ENCODE data around the gene FHL3.

Gene FHL3

DNA sequence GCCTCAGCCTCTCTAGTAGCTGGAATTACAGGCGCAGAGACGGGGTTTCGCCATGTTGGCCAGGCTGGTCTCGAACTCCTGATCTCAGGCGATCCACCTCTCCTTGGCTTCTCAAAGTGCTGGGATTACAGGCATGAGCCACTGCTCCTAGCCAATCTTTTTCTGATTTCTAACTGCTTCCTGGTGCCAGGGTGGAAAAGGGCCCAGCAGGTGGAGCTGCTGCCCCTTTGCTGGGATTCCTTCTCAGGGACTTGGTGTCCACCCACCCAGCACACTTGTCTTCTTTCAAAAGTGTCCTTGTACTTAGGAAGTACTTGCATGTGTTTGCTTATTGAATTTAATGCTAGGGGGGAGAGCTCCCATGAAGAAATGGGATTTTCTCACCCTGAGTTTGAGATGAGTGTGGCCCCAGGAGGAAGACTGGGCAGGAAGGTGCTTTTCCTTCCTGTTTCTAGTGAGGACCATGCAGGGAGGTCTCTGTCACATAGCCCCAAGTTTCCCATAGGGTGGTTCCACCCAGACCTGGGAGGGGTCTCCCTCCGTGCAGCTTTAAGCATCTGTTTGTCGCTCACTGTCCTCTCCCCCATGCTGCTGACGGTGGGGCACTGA lies 21.4 kb upstream of the FHL3 start:
- DNase-seq (ENCODE audit: low read depth) = no peak
- TF ChIP-seq, protein P1, sequence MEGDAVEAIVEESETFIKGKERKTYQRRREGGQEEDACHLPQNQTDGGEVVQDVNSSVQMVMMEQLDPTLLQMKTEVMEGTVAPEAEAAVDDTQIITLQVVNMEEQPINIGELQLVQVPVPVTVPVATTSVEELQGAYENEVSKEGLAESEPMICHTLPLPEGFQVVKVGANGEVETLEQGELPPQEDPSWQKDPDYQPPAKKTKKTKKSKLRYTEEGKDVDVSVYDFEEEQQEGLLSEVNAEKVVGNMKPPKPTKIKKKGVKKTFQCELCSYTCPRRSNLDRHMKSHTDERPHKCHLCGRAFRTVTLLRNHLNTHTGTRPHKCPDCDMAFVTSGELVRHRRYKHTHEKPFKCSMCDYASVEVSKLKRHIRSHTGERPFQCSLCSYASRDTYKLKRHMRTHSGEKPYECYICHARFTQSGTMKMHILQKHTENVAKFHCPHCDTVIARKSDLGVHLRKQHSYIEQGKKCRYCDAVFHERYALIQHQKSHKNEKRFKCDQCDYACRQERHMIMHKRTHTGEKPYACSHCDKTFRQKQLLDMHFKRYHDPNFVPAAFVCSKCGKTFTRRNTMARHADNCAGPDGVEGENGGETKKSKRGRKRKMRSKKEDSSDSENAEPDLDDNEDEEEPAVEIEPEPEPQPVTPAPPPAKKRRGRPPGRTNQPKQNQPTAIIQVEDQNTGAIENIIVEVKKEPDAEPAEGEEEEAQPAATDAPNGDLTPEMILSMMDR (conservative IDR thresholded peaks at IDR 0.05; ENCODE audit: low read depth, low read length) = peak; percentile 90
- no peak overlapping the region for H3K4me3 ChIP-seq (ENCODE audit: low read length)

DNA sequence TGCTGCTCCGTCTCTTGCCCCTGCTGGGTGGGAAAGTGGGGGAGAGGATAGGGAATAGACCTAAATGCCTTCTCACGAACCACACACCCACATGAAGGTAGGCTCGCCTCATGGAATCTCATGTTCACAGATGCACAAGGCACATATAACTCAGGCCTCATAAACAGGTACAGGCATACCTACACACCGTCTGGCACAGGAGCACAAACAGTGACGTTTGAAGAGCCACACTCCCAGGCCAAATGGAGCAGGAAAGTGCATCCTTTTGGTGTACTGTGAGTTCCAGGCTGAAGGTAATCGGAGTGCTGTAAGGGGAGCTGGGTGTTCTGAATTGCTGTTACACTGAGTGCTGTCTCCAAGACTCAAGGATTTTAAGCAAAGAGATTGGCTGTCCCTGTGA lies 20.4 kb upstream of the FHL3 start:
- TF ChIP-seq, protein P1 (conservative IDR thresholded peaks at IDR 0.05; ENCODE audit: low read depth, low read length) = no peak
- DNase-seq (ENCODE audit: low read depth) = no peak
- no peak overlapping the region for H3K4me3 ChIP-seq (ENCODE audit: low read length)

DNA sequence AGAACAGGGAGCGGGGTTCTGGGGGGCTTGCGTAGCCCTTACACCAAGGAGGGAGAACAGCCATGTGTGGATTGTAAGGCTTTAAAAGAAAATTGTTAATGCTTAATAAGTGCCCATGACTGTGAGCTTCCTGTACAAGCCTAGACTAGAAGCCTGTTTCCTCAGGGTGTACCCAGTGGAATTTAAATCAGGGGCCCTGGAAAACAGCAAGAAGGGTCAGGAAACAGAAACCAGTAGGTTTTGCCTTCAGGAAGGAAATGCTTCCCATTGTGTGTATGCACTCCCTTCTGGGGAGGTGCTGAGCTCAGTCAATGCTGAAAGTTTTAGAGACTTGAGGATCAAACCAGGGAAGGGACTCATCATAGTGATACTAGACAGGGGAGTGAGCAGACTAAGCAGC lies 19.9 kb upstream of the FHL3 start:
- H3K4me3 ChIP-seq (ENCODE audit: low read length) = no peak overlapping the region
- DNase-seq (ENCODE audit: low read depth) = no peak
- TF ChIP-seq, protein P1 (conservative IDR thresholded peaks at IDR 0.05; ENCODE audit: low read depth, low read length) = no peak

DNA sequence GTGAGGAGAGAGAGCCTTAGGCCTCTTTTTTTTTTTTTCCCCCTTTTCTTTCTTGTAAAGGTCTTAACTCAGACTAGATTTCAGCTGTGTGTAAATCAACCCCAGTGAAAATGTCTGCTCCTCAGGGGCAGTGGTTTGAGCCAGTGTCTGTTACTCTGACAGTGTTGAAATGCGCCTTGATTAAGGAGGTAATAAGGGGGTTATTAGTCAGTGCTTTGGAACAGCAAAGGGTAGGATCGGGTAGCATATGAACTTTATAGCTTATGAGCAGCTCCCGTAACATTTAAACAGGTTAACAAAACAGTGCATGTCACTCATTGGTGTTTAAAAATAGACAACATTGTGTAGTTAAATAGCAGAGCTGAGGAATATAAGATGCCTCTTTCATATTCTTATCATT lies 17.5 kb upstream of the FHL3 start:
- H3K4me3 ChIP-seq (ENCODE audit: low read length) = no peak overlapping the region
- no peak for DNase-seq (ENCODE audit: low read depth)

DNA sequence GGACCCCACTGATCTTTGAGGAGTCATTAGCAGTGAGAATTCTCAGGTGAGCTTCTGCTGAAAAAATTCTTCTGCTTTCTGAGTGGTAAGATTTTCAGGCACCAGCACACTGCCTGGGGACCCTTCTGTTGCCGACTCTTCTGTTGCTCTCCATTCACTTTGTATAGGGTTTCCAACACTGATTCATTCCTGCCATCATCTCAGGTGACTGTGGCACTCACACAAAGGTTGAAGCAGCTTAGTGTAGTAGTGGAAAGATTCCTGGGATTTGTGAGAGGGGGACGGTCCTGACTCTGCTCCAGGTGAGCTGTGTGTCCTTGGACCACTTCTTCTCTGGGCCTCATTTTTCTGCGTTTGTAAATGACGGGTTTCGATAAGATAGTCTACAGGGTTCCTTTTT lies 16.7 kb upstream of the FHL3 start:
- DNase-seq (ENCODE audit: low read depth) = no peak
- TF ChIP-seq, protein P1 (conservative IDR thresholded peaks at IDR 0.05; ENCODE audit: low read depth, low read length) = no peak
- no peak overlapping the region for H3K4me3 ChIP-seq (ENCODE audit: low read length)

More for the DNA sequence above, 17.5 kb upstream of the FHL3 start:
- TF ChIP-seq, protein P1 (conservative IDR thresholded peaks at IDR 0.05; ENCODE audit: low read depth, low read length) = no peak

DNA sequence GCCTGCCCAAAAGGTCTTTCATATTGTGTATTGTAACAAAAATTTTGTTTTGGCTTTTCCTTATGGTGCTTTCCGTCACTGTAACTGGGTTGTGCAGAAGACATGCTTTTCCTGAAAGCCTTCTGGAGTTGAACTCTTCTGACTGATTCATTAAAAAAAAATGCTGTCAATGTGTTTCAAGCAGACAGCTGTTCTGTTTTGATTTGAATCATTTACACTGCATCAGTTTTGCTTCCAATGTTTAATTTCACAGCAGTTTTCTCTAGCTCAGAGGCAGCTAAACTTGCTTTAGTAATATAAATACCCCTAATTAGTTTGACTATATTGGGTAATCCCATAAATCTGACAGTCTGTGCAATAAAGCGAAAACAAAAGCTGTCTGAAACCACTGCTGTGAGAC lies 15.1 kb upstream of the FHL3 start:
- TF ChIP-seq, protein P1 (conservative IDR thresholded peaks at IDR 0.05; ENCODE audit: low read depth, low read length) = no peak
- no peak for DNase-seq (ENCODE audit: low read depth)
- H3K4me3 ChIP-seq (ENCODE audit: low read length) = no peak overlapping the region

DNA sequence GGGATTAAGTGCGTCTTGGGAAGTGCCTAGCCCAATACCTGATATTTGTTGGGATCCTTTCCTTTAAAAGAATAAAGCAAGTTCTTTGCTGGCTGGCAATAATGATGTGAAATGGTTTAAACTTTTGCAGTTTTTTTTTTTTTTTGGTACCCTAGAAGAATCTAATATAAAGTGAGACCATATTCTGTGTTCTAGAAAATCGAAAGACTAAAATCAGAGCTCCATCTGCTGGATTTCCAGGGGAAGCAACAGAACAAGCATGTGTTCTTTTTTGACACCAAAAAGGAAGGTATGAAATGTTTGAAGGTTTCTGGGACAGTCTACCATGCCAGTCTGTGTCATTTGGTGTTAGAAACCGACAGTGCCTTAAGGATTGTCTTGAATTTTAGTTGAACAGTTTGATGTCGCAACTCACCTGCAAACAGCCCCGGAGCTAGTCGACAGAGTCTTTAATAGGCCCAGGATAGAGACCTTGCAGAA lies 13.6 kb upstream of the FHL3 start:
- no peak for DNase-seq (ENCODE audit: low read depth)
- TF ChIP-seq, protein P1 (conservative IDR thresholded peaks at IDR 0.05; ENCODE audit: low read depth, low read length) = peak; percentile 74
- H3K4me3 ChIP-seq (ENCODE audit: low read length) = no peak overlapping the region

Measured in retinal pigment epithelial cell (primary cell).